Aorta (tissue), 5 donors: ENCODE results near the gene CRYBG2. TPM values are rescaled to one million over a fixed set of nuclear protein-coding genes. Genes with fewer than 3 reads are reported as not detected.
"Not testable (repeated sequence)": the region's sequence is repeated elsewhere in the genome, so short reads cannot be mapped to it uniquely, and the experiment has no call there.

Experiments used
- ATAC-seq: fragments of 200-7000 bp; cut with Tn5 transposase; one replicate; pipeline ENCODE4 v1.9.1; 2022; ENCODE audit warnings: moderate library complexity; ENCODE audit not compliant: low FRiP score
- DNase-seq, 2 donors: peaks; one replicate each; pipeline ENCODE4 v3.0.0-alpha.2; 2020
- H3K27ac ChIP-seq, 2 donors: one replicate each; pipeline ENCODE4 v1.5.1; 2013; ENCODE audit warnings: low read length in 2 of 2, mild to moderate bottlenecking in 2 of 2, moderate library complexity in 2 of 2, control low read depth in 1 of 2, inconsistent platforms in 1 of 2, low read depth in 1 of 2
- H3K27me3 ChIP-seq, 2 donors: one replicate each; pipeline ENCODE4 v1.6.1; 2013; ENCODE audit warnings: control low read depth in 1 of 2, low read length in 1 of 2, mild to moderate bottlenecking in 1 of 2, moderate library complexity in 1 of 2; ENCODE audit not compliant: insufficient read depth in 2 of 2, control insufficient read depth in 1 of 2
- H3K36me3 ChIP-seq, 2 donors: one replicate each; pipeline ENCODE4 v1.6.1; 2013; ENCODE audit warnings: control low read depth in 1 of 2, low read length in 1 of 2, mild to moderate bottlenecking in 1 of 2; ENCODE audit not compliant: insufficient read depth in 2 of 2, control insufficient read depth in 1 of 2
- H3K4me1 ChIP-seq, 2 donors: one replicate each; pipeline ENCODE4 v1.6.1; 2013; ENCODE audit warnings: low read length in 2 of 2, control low read depth in 1 of 2, mild to moderate bottlenecking in 1 of 2, moderate library complexity in 1 of 2; ENCODE audit not compliant: insufficient read depth in 2 of 2, control insufficient read depth in 1 of 2
- H3K4me3 ChIP-seq, 2 donors: one replicate each; pipeline ENCODE4 v1.5.1; 2013; ENCODE audit warnings: low read length in 2 of 2, control low read depth in 1 of 2, mild to moderate bottlenecking in 1 of 2
- H3K9me3 ChIP-seq: one replicate; pipeline ENCODE4 v1.6.1; 2013; ENCODE audit warnings: mild to moderate bottlenecking, low read length; ENCODE audit not compliant: control insufficient read depth
- WGBS, 2 donors: extraction: QIAGEN DNeasy Blood & Tissue Kit; methylation state at CpG; one replicate each; pipeline ENCODE4 v1.1.7; 2013; 5-methylcytosine and 5-hydroxymethylcytosine counted together
- intact Hi-C, 2 donors: fragments of 100-400 bp; cut with DNase I; formaldehyde crosslinking; loops; one replicate each; pipeline versions ENCODE4 v1.14.2 to v1.15.0; 2022
- polyA plus RNA-seq, 2 donors: library from polyadenylated mRNA; stranded (reverse); fragments of 200-250 nt; gene quantifications; one replicate each; pipeline ENCODE4 v1.2.3, GENCODE V29; 2013
- total RNA-seq, 2 donors: library from RNA; stranded (reverse); fragmentation: NEBNext Ultra II Directional; extraction: Animal tissue kit (Norgen Biotek cat#: 25700); gene quantifications; one replicate each; pipeline ENCODE4 v1.2.1, GENCODE V29; 2021
- donor health status: healthy with polysubstance abuse.
- donor health status: Bipolar disorder and iron deficiency.
- donor health status: DM: no; HTN: no; CAD: no.
- donor health status: DM: no; HTN: no; CAD: no.
- donor health status: DM: yes; HTN: yes; CAD: no.

Gene CRYBG2
- total and polyA plus RNA-seq, 4 donors, result 0.05 to 6.4 (median 0.27) TPM; not detected in 1

GRCh38 chr1:26307966-26308899 is 45.7 kb downstream of the CRYBG2 start:
- intact Hi-C loops, ATAC-seq, H3K36me3 ChIP-seq, H3K4me1 ChIP-seq, DNase-seq, H3K4me3 ChIP-seq, H3K27me3 ChIP-seq, H3K27ac ChIP-seq, H3K9me3 ChIP-seq: not testable (repeated sequence)
- WGBS, 2 donors, result 86 to 87% methylated on average over 21 of the region's 21 CpGs

- no peak for DNase-seq
- H3K4me3 ChIP-seq, result no peak overlapping the region
- no peaks in the 10 kb centered on the region for H3K9me3 ChIP-seq
- no peaks in the 10 kb centered on the region for H3K4me1 ChIP-seq
- ATAC-seq, result no peak
- no peaks in the 10 kb centered on the region for H3K36me3 ChIP-seq
- H3K27ac ChIP-seq, result no peak overlapping the region
- 51 to 56% methylated on average over 6 of the region's 6 CpGs for WGBS, 2 donors
- intact Hi-C loops, result no loop called here
- H3K27me3 ChIP-seq, result no peaks in the 10 kb centered on the region
These were observed 46.6 kb downstream of the CRYBG2 start for GRCh38 chr1:26307363-26307781.

DNA sequence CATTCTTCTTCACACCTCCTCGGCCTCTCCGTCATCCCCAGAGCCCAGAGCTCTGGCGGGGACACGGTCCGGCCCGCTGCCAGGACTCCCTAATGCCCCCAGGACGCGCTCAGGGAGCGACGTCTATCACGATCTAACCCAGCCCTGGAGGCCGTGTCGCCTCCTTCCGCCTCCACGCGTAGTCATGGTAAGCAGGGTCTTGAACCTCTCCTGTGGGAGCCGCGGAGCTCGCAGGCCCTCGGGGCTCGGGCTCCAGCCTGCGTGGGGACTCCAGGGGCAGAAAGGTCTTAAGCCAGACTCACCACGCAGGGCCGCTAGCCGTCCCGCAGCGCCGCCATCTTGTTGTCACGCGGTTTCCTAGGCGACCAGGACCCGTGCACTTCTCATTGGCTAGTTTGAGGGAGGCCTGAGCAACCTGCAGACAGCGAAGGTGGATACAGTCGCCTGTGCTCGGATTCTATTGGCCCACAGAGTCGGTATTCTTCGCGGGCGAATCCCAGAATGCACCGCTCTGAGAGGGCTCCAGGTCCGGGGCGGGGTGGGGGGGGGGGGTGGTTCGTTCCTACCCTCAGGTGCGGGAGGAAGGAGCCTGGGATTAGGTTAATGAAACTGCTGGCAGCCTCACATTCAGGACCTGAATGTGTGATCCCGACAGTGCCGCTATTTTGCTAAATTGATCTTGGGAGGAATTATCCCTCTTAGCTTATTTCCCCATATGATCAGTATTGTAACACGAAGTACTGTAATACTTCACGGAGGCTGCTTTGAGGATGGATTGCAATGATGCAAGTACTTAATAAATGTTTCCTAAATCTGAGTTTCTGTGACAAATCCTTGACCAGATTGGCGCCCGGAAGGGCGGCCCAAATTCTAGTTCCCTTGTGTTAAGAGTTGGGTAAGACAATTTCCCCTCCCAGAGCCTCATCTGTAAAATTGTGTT is 47.4 kb downstream of the CRYBG2 start, which contains the start of gene UBXN11:
TSS of gene UBXN11 (minus strand) at position 347 of the 940 bp plus-strand sequence. CDS start 3,753 bp downstream, outside the sequence.
- no peaks in the 10 kb centered on the region for H3K27me3 ChIP-seq
- peak within 1 kb of the TSS in 1 of 2 donors; percentile 20 for H3K4me3 ChIP-seq
- no peaks in the 10 kb centered on the region for H3K36me3 ChIP-seq
- H3K27ac ChIP-seq, result no peak within 1 kb of the TSS
- ATAC-seq (peak; percentile 92), DNase-seq (peak; percentile 93 to 94)
- no peaks in the 10 kb centered on the region for H3K9me3 ChIP-seq
- 2% methylated on average over 48 to 51 of the region's 51 CpGs for WGBS, 2 donors
- intact Hi-C loops, result no loop called here
- no peaks in the 10 kb centered on the region for H3K4me1 ChIP-seq

DNA sequence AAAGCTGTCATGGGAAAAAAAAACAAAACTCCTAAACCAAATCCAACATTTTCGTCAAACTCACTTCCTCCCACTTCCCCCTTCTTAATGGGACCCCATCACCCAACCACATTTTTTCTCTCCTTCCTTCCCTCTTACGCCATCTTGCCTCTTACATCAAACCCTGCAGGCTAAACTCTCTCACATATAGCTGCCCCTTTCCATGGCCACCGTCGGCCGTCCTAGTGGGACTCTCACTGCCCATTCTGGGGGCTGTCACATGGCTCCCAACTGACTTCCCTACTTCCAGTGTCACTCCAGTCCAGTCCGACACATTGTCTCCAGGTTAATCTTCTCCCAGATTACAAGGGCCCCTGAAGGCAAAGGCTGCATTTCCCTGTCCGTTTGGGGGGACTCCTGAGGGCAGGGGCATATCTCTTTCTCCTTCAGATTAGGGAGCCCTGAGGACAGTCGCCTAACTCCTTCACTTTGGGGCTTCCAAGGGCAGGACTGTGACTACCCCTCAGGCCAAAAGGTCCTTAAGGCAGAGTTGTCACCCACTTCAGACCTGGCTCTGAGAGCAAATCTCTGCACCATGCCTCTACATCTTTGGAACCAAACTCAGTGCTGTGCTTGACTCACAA is 48.2 kb downstream of the CRYBG2 start:
- H3K36me3 ChIP-seq, result no peaks in the 10 kb centered on the region
- peak overlapping the region in 1 of 2 donors; percentile 20 for H3K4me3 ChIP-seq
- H3K9me3 ChIP-seq, result no peaks in the 10 kb centered on the region
- intact Hi-C loops, result no loop called here
- no peak for ATAC-seq
- DNase-seq, result no peak
- H3K27me3 ChIP-seq, result no peaks in the 10 kb centered on the region
- 30 to 34% methylated on average over 8 of the region's 8 CpGs for WGBS, 2 donors
- no peak overlapping the region for H3K27ac ChIP-seq
- no peaks in the 10 kb centered on the region for H3K4me1 ChIP-seq

- 63 to 69% methylated on average over 8 of the region's 8 CpGs for WGBS, 2 donors
- ATAC-seq (no peak), DNase-seq (no peak)
- intact Hi-C loops, result no loop called here
- Histone ChIP-seq H3K4me3 (no peak overlapping the region), H3K36me3 (no peaks in the 10 kb centered on the region), H3K4me1 (no peaks in the 10 kb centered on the region), H3K27ac (no peak overlapping the region), H3K27me3 (no peaks in the 10 kb centered on the region), H3K9me3 (no peaks in the 10 kb centered on the region)
These were observed 51.1 kb downstream of the CRYBG2 start for GRCh38 chr1:26302733-26303405.

DNA sequence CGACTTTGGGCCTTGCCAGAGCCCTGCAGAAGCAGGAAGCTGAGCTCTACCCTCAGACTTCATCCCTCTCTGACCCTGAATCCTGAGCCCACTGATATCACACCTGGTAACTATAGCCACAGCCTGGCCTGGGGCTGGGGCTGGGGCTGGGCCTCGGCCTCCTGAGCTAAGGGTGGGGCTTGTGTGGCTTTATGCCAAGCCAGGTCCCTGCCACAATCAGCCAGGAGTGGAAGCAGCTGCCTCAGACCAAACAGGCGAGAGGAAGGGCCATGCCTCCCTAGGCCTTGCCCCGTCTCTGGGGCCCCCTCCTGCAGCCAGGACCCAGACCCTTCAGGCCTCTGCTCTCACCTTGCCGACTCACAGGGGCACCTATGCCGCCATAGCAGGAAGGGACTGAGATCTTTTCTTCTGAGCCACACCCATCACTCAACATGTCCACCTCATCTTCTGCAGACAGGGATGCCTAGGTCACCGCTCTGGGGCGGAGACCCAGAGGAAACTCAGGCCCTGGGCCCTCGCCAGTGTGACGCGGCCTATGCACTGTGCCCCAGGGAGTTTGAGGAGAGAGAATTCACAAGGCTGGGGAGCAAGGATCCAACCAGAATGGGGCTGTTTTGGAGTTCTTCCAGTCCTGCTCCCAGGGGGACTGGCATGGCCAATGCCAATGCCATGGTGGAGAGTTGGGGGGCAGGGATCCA is 53.2 kb downstream of the CRYBG2 start:
- intact Hi-C loops, result no loop called here
- Histone ChIP-seq H3K27me3 (no peaks in the 10 kb centered on the region), H3K4me1 (no peaks in the 10 kb centered on the region), H3K4me3 (no peak overlapping the region), H3K36me3 (no peaks in the 10 kb centered on the region), H3K27ac (no peak overlapping the region), H3K9me3 (no peaks in the 10 kb centered on the region)
- DNase-seq, result no peak
- WGBS, 2 donors, result 84 to 89% methylated on average over 11 of the region's 11 CpGs
- no peak for ATAC-seq

DNA sequence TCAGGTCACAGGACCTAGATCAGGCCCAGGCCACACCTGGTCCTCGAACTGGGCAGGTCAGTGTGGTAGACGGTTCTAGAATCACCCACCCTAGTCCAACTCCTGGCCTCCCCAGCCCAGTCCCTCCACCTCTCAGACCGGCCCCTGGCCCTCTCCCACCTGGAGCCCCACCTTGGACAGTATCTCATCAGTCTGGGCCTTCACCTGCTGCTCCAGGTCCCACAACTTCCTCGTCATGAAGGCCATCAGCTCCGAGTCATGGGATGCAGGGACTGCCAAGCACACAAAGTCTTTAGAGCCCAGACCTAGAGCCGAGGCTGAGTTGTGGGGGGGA is 56.2 kb downstream of the CRYBG2 start:
- H3K4me1 ChIP-seq, result no peaks in the 10 kb centered on the region
- DNase-seq, result no peak
- ATAC-seq, result no peak
- WGBS, 2 donors, result 75 to 80% methylated on average over 6 of the region's 6 CpGs
- no peak overlapping the region for H3K27ac ChIP-seq
- no peak overlapping the region for H3K4me3 ChIP-seq
- H3K9me3 ChIP-seq, result no peaks in the 10 kb centered on the region
- H3K36me3 ChIP-seq, result no peaks in the 10 kb centered on the region
- intact Hi-C loops, result no loop called here
- H3K27me3 ChIP-seq, result no peaks in the 10 kb centered on the region
